Glomerular endothelial cell (primary cell): ENCODE results near the gene ARHGEF2. TPM values are rescaled to one million over a fixed set of nuclear protein-coding genes. Genes with fewer than 3 reads are reported as not detected.

Experiments
- DNase-seq: peaks from one replicate; pipeline ENCODE4 v3.0.0-alpha.2; 2011; ENCODE audit warnings: low read depth, low spot score; ENCODE audit errors: extremely low read depth
- total RNA-seq: library from RNA; depleted of rRNA; stranded (reverse); fragments of >200 nt; gene quantifications from 2 replicates; pipeline ENCODE4 v1.2.3, GENCODE V29; 2015

ARHGEF2 gene
- total RNA-seq, 1 donor from 2014 or later: 105 TPM

GRCh38 chr1:155973723-155974122, 4.6 kb downstream of the ARHGEF2 start:
- DNase-seq: no peak

DNA sequence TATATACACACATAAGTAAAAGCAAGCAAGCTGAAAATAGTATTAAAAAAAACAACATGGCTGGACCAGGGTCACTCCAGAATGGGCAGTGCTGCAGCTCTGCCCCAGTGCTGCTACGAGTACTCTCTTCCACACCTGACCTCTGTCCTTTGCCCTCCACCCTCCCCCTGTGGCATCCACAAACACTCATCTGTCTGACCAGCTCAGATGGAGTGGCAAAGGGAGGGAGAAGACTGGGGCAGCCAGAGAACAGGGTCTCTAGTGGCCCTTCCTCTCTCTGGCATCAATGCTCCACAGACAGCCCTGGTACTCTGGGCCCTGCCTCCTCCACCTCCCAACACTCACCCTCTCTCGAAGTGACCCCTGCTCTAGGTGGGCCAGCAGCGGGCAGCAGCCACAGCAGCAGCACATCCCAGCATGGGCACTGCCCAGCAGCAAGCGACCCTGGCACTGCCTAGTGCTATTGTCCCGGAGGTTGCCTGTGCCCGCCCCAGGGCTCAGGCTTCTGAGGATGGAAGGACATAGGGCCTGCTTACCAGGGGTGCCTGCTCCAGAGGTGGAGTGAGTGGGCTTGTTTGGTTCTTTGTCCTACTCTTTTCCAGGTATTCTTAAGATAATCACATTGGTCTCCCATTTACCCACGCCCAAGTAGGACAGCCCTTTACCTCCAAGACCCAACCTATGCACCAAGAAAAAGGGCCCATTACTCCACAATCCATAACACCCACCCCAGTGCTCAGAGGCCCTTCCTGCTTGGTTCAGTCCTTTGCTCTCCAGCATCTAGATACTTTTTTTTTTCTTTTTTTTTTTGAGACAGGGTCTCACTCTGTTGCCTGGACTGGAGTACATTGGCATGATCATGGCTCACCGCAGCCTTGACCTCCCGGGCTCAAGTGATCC, 6.2 kb downstream of the ARHGEF2 start:
- no peak for DNase-seq

DNA sequence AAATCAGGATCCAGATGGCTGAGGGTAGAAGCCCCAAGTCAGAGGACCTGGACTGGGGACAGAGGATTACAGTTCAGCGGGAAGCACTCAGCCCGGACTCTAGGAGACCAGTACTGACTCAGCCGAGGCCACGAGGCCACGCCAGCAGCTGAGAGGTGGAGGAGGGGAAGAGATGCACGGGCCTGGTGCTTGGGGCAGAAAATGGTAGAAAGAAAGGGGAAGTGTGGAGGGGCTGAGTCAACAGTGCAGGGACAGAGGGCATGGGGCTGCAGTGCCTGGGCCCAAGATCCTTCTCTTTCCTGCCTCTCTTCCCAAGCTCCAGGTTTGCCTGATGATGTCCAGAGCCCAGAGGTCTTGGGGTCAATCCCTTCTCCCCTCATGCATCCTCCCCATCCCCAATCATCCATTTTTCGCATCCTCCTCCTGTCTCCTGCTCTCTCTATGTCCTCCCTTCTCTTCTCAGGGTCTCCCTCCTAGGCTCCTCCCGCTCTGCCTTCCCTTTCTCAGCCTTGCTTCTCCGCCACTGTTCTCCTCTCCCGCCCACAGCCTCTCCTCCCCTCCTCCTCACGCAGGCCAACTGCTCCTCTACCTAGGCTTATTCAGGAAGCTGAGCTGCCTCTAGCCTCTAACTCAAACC, 7.7 kb downstream of the ARHGEF2 start:
- no peak for DNase-seq

GRCh38 chr1:155969377-155969791, 9.0 kb downstream of the ARHGEF2 start:
- no peak for DNase-seq

DNA sequence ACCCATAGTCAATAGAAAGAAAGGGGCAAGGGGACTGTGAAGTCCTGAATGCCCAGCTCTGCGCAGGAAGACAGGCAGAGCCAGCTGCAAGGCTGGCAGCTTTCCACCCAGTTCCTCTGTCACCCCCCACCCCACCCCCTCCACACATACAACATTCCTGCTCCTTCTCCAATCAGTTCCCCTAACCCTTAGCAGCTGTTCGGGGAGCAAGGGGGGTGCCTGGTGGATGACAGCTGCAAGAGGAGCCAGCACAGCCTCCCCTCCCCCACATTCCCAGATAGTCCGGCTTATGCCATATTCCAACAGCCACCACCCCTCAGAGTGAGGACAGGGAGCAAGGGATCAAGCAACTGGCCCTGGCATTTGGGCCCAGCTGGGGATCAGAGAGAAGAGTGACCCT, 9.7 kb downstream of the ARHGEF2 start:
- no peak for DNase-seq

GRCh38 chr1:155968051-155968400, 10.3 kb downstream of the ARHGEF2 start:
- DNase-seq: no peak

DNA sequence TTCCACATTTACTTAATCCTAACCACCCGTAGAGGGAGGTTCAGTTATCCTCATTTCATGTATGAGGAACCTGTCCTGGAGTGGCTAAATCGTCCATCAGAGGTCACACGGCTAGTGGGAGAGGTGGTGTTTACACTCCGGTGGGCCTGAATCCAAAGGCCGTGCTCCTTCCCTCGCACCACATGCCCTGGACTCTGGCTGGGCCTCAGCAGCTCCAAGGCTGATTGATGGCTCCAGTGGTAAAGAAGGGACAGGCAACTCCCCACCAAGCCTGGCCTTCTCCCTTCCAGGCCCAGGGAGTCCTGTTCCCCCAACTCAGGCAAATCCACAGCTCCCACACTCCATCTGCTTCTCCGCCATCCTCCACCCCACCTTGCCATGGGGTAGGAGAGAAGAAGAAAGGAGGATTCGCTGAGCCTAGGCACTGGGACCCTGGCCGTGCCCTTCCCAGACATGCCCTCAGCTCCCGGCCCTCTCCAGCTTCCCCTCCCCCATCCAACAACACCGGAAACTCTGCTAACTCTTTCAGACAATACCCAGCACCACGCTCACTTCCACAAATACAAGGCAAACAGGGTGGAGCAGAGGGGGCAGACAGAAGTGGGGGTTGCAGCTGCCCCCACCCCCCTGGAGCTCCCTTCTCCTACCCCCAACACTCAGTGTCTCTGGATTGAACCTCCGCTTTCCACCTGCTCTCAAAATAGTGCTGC, 10.9 kb downstream of the ARHGEF2 start:
- DNase-seq: no peak

DNA sequence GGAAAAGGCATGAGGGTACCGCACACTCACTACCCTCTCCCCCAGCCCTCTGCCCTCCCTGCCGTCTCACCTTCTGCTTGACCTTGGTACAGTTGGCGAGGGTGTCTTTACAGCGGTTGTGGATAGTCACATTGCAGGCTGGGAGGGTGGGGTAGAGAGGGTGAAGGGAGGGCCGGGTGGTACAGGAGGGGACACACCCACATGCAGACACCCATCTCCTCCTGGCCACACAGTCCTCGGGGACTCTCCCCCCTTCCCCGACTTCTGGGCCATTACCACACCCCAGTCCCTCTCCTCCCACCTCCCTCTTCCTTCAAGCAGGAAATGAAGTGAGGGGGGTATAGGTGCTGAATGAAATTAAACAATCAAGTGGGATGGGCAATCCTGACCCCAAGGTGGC, 11.6 kb downstream of the ARHGEF2 start:
- no peak for DNase-seq

DNA sequence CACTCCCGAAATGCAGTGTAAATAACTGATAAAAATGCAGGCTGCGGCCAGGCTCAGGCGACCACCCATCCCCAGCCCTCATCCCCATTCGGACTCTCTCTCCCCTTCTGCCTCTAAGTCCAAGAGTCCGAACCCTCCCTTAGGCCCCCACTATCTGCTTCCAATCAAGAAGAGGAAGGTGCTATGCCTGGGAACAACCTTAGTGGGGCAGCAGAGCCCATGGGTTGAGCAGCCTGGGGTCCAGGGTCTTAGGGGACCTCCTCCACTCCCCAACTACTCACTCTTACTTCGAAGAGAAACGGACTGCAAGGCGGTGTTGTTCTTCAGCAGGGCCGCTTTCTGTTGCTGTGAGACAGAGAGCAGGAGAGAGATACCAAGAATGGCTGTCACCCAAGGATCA, 12.2 kb downstream of the ARHGEF2 start:
- no peak for DNase-seq

DNA sequence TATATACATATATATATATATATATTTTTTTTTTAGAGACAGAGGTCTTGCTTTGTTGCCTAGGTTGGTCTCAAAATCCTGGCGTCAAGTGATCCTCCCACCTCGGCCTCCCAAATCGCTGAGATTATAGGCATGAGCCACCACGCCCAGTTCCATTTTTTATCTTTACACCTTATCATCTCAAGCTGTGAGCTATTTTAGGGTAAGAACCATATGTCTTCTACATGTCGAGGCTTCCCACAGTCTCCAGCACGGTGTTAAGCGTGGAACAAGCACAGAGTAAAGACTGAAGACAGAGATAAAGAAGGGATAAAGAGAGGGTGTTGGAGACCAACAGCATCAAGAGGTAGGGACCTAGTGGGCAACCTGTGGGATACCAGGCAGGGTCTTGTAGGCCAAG, 14.2 kb downstream of the ARHGEF2 start:
- no peak for DNase-seq

- no peak for DNase-seq
Observed at GRCh38 chr1:155962599-155963211, 15.6 kb downstream of the ARHGEF2 start.

- no peak for DNase-seq
Observed at GRCh38 chr1:155961937-155962336, 16.4 kb downstream of the ARHGEF2 start.

DNA sequence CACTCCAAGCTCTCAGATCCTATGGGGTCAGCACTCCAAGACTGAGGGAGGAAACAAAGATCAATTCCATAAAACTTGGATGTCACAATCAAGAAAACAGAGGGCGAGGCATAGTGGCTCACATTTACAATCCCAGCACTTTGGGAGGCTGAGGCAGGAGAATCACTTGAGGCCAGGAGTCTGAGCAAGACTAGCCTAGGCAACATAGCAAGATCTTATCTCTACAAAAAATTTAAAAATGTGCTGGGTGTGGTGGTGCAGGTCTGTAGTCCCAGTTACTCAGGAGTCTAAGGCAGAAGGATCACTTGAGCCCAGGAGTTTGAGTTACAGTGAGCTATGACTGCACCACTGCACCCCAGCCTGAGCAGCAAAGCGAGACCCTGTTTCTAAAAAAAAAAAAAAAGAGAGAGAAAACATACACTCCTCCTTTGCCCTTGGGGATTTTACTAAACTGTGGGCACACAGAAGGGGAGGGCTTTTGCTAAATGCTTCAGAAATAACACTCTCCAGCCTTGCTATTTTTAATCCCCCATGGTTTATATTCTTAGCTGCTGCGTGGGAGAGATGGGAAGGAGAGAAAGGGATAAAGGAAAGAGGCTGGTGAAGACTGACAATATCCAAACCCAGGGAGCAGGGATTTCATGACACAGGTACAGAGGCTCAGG, 18.1 kb downstream of the ARHGEF2 start:
- no peak for DNase-seq

DNA sequence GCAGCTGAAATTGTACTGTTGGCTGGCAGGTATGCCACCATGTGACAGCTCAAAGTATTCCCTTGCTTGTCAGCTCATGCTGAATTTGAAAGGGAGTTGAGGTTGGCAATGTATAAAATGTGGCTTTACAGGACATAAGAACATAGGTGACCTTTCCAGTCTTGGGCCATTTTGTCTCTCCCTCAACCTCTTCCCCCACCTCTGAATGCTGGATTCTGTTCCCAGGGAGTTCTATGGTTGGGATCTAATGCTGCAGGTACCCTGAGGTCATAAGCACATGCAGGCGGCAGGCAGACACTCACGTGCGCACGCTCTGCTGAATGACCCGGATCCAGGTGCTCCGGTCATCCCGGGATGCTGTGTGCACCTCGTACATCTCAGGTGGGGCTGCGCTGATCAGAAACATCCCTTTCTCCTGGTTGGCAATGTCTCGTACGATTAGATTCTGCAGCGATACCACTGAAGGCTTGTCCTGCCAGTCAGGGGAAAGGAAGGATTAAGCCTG, 20.9 kb downstream of the ARHGEF2 start:
- no peak for DNase-seq

DNA sequence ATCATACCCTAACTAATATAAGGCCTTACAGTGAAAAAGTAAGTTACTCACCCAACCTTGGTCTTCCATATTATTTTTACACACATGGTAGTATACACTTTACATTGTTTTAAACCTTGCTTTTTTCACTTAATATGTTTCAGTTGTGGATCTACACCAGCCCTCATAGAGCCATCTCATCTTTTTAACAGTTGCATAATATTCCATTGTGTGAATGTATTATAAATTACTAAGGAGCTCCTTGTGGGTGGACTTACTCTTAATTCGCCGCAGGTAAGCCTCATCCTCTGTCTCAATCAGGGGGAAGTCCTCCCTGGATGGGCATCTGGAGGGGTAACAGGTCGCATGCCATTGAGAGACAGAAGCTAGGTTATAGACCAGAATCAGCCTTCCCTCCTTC, 23.7 kb downstream of the ARHGEF2 start:
- DNase-seq: no peak

- no peak for DNase-seq
Observed at GRCh38 chr1:155952505-155952890, 25.8 kb downstream of the ARHGEF2 start.

DNA sequence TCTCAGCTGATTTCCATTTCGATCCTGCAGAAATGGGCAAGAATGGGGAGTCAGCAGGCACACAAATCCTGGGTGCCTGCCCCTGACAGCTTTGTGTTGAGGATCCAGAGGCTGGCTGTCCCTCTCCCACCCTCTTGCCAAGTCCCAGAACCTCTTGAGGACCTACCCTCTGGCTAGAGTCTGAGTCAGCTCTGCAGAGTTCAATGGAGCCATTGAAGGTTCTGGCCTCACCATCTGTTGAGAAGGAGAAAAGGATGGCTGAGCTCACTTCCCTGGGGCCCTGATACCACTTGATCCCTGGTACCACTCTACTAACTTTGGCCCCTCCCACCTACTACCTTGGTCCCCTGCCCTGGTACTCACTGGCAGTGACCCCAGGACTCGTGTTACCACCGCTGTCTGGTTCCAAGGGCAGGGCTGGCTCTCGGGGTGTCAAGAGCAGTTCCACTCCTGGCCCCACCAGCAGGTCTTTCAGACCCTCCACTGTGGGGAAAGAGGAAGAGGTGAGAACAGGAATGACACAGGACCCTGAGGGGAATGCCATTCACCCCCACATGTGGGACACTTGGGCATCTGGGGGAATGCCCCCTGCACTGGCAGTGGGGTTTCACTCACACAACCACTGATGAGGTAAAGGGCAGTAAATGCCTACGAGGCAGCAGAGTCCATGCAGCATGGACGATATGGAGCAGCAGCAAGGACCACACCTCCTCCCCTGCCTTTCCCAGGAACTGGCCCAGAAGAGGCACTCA, 26.4 kb downstream of the ARHGEF2 start:
- no peak for DNase-seq

DNA sequence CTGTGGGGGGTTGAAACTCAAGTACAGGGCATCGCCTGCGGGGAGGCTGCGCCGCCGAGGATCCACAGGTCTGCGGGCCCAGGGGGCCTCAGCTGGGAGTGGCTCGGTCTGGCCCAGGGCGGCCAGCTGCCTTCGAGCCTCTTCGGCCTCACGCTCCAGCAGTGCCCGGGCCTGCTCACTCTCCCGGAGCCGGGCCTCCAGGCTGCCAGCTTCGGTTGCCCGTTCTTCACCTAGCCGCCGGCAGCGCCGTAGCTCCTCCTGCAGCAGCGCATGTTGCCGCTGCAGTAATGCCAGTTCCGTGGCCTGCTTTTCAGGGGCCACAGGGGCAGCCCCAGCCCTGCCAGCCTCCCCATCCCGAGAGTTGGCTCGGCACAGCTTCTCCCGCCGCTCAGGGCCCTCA, 27.5 kb downstream of the ARHGEF2 start:
- no peak for DNase-seq

- no peak for DNase-seq
Observed at GRCh38 chr1:155947741-155948140, 30.6 kb downstream of the ARHGEF2 start.

GRCh38 chr1:155947292-155947691, 31.1 kb downstream of the ARHGEF2 start:
- DNase-seq: no peak
